ENCODE measurements around the gene NR6A1.

NR6A1 gene

DNA sequence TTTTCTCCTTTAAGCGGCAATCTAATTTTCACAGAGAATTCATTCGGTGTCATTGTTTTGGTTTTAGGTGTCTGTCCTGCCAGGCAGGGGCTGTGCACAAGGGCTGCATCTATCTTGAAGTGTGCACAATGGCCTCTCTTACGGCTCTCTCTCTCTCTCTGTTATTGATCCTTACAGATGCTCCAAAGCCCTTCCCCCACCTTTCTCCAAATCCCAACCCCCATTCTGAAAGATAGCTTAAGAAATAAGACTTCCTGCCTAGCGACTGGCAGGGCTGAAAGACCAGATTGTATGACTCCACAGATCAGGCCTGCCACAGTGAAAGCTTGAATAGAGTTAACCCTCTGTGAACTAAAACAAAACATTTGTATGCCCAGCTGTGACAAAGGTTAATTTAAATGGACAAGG is 177.5 kb downstream of the NR6A1 start:
- H3K4me1 ChIP-seq (ENCODE audit: insufficient read depth, low read length, poor library complexity, severe bottlenecking): peaks cover 29% of the 10 kb centered on the region
- H3K27me3 ChIP-seq (ENCODE audit: insufficient read depth, low read length, poor library complexity, severe bottlenecking): no peaks in the 10 kb centered on the region
- H3K36me3 ChIP-seq (ENCODE audit: insufficient read depth, low read length): no peaks in the 10 kb centered on the region
- no peaks in the 10 kb centered on the region for H3K79me2 ChIP-seq (ENCODE audit: insufficient read depth, low read length)
- H4K20me1 ChIP-seq (ENCODE audit: insufficient read depth, low read length, poor library complexity, severe bottlenecking): no peaks in the 10 kb centered on the region
- H3F3A ChIP-seq (ENCODE audit: low read depth): no peaks in the 10 kb centered on the region
- TF ChIP-seq, protein P1, sequence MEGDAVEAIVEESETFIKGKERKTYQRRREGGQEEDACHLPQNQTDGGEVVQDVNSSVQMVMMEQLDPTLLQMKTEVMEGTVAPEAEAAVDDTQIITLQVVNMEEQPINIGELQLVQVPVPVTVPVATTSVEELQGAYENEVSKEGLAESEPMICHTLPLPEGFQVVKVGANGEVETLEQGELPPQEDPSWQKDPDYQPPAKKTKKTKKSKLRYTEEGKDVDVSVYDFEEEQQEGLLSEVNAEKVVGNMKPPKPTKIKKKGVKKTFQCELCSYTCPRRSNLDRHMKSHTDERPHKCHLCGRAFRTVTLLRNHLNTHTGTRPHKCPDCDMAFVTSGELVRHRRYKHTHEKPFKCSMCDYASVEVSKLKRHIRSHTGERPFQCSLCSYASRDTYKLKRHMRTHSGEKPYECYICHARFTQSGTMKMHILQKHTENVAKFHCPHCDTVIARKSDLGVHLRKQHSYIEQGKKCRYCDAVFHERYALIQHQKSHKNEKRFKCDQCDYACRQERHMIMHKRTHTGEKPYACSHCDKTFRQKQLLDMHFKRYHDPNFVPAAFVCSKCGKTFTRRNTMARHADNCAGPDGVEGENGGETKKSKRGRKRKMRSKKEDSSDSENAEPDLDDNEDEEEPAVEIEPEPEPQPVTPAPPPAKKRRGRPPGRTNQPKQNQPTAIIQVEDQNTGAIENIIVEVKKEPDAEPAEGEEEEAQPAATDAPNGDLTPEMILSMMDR (conservative IDR thresholded peaks at IDR 0.05; ENCODE audit: low read length): no peak
- no peak for TF ChIP-seq EZH2phosphoT487 (IDR thresholded peaks at IDR 0.05; ENCODE audit: borderline replicate concordance)
- H3K4me2 ChIP-seq (ENCODE audit: low read depth, low read length, poor library complexity, severe bottlenecking): peak overlapping the region; percentile 10
- H3K9me3 ChIP-seq (ENCODE audit: insufficient read depth, low read depth, low read length): no peaks in the 10 kb centered on the region
- no peak overlapping the region for H3K9ac ChIP-seq (ENCODE audit: low read depth, low read length, poor library complexity, severe bottlenecking)
- H3K9me2 ChIP-seq (replicated peaks; ENCODE audit: low read depth, low read length): no peaks in the 10 kb centered on the region
- H3K4me3 ChIP-seq (ENCODE audit: low read length, poor library complexity, severe bottlenecking): no peak overlapping the region
- no peak overlapping the region for H2AFZ ChIP-seq (ENCODE audit: low read length)

GRCh38 chr9:124593200-124593599 is 177.9 kb downstream of the NR6A1 start:
- Histone ChIP-seq H3K9ac (ENCODE audit: low read depth, low read length, poor library complexity, severe bottlenecking) (no peak overlapping the region), H3K27me3 (ENCODE audit: insufficient read depth, low read length, poor library complexity, severe bottlenecking) (no peaks in the 10 kb centered on the region), H3K9me3 (ENCODE audit: insufficient read depth, low read depth, low read length) (no peaks in the 10 kb centered on the region), H3K9me2 (replicated peaks; ENCODE audit: low read depth, low read length) (no peaks in the 10 kb centered on the region), H3K4me3 (ENCODE audit: low read length, poor library complexity, severe bottlenecking) (no peak overlapping the region), H3K79me2 (ENCODE audit: insufficient read depth, low read length) (no peaks in the 10 kb centered on the region), H3K4me1 (ENCODE audit: insufficient read depth, low read length, poor library complexity, severe bottlenecking) (peaks cover 29% of the 10 kb centered on the region), H3F3A (ENCODE audit: low read depth) (no peaks in the 10 kb centered on the region), H4K20me1 (ENCODE audit: insufficient read depth, low read length, poor library complexity, severe bottlenecking) (no peaks in the 10 kb centered on the region), H3K4me2 (ENCODE audit: low read depth, low read length, poor library complexity, severe bottlenecking) (peak overlapping the region; percentile 10), H2AFZ (ENCODE audit: low read length) (no peak overlapping the region), H3K36me3 (ENCODE audit: insufficient read depth, low read length) (no peaks in the 10 kb centered on the region)
- no peak for TF ChIP-seq EZH2phosphoT487 (IDR thresholded peaks at IDR 0.05; ENCODE audit: borderline replicate concordance)
- TF ChIP-seq, protein P1 (conservative IDR thresholded peaks at IDR 0.05; ENCODE audit: low read length): no peak

DNA sequence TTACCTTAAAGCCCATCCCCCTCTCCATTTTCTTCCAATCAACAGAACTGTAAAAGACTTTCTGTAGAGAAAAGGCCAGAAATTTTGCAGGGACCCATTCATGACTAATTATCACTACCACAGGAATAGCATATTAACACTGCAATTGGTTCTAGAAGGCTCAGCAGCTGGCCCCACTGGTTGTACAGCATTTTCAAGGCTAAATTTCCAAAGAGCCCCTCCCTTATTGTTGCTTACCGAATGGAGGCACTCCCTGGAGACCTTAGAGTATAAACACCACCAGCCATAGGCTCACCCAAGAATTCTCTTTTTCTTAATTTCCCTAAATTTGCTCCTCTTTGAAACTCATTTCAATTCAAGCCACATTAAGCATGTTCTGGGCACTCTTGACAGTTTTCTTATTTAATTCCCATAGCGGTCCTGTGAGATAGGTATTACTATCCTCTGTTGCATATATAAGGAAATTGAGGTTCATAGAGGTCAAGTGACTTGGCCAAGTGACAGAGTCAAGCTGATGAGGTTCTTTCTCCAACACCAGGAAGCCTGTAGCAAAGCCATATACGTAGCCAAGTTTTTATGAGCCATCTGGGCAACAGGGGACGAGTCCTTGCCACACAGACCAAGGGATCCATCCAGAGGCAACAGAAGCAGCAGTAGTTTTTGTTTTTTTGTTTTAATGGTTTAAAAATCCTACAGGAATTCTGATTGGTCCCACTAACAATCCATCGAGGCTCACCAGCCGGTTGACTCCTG is 180.0 kb downstream of the NR6A1 start:
- no peaks in the 10 kb centered on the region for H3K79me2 ChIP-seq (ENCODE audit: insufficient read depth, low read length)
- no peaks in the 10 kb centered on the region for H4K20me1 ChIP-seq (ENCODE audit: insufficient read depth, low read length, poor library complexity, severe bottlenecking)
- no peak overlapping the region for H2AFZ ChIP-seq (ENCODE audit: low read length)
- H3K36me3 ChIP-seq (ENCODE audit: insufficient read depth, low read length): no peaks in the 10 kb centered on the region
- no peaks in the 10 kb centered on the region for H3K27me3 ChIP-seq (ENCODE audit: insufficient read depth, low read length, poor library complexity, severe bottlenecking)
- no peaks in the 10 kb centered on the region for H3K9me3 ChIP-seq (ENCODE audit: insufficient read depth, low read depth, low read length)
- H3F3A ChIP-seq (ENCODE audit: low read depth): no peaks in the 10 kb centered on the region
- H3K4me3 ChIP-seq (ENCODE audit: low read length, poor library complexity, severe bottlenecking): no peak overlapping the region
- no peak overlapping the region for H3K4me2 ChIP-seq (ENCODE audit: low read depth, low read length, poor library complexity, severe bottlenecking)
- H3K9ac ChIP-seq (ENCODE audit: low read depth, low read length, poor library complexity, severe bottlenecking): no peak overlapping the region
- no peaks in the 10 kb centered on the region for H3K9me2 ChIP-seq (replicated peaks; ENCODE audit: low read depth, low read length)
- TF ChIP-seq, protein P1 (conservative IDR thresholded peaks at IDR 0.05; ENCODE audit: low read length): no peak
- no peak for TF ChIP-seq EZH2phosphoT487 (IDR thresholded peaks at IDR 0.05; ENCODE audit: borderline replicate concordance)
- H3K4me1 ChIP-seq (ENCODE audit: insufficient read depth, low read length, poor library complexity, severe bottlenecking): peaks cover 29% of the 10 kb centered on the region

Data from Loucy (cell line).